ENCODE data around the gene TMEM151B.

The TMEM151B gene

DNA sequence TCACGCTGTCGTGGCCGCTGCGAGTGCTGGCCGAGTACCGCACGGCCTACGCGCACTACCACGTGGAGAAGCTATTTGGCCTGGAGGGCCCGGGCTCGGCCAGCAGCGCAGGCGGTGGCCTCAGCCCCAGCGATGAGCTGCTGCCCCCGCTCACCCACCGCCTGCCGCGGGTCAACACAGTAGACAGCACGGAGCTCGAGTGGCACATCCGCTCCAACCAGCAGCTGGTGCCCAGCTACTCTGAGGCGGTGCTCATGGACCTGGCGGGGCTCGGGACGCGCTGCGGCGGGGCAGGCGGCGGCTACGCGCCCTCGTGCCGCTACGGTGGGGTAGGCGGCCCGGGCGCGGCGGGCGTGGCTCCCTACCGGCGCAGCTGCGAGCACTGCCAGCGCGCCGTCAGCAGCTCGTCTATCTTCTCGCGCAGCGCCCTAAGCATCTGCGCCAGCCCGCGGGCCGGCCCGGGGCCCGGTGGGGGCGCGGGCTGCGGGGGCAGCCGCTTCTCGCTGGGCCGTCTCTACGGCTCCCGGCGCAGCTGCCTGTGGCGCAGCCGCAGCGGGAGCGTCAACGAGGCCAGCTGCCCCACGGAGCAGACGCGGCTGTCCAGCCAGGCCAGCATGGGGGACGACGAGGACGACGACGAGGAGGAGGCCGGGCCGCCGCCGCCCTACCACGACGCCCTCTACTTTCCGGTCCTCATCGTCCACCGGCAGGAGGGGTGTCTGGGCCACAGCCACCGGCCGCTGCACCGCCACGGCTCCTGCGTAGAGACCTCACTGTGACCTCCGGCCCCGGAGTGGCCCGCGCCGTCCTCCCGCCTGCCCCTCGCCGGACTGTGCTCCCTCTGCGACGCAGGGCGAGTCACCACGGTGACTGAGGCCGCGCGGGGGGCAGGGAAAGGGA is 5.7 kb downstream of the TMEM151B start:
- peaks cover 10% of the 10 kb centered on the region for H3K4me1 ChIP-seq (ENCODE audit: control insufficient read depth, insufficient read depth, low read length)
- H3K36me3 ChIP-seq (ENCODE audit: control insufficient read depth in 2 of 2, insufficient read depth in 2 of 2, low read length in 2 of 2), result no peaks in the 10 kb centered on the region
- H3K27me3 ChIP-seq (ENCODE audit: control insufficient read depth in 1 of 2, insufficient read depth in 2 of 2, low read length in 2 of 2), result peaks cover 51 to 66% of the 10 kb centered on the region in 2 donors
- H3K4me3 ChIP-seq (ENCODE audit: low read length in 2 of 2), result peak overlapping the region; percentile 46 to 64
- H3K9ac ChIP-seq (ENCODE audit: low read length in 2 of 2), result no peak overlapping the region
- no peak overlapping the region for H3K27ac ChIP-seq (ENCODE audit: low read length)
- H3K9me3 ChIP-seq (ENCODE audit: control insufficient read depth in 2 of 2, low read length in 2 of 2), result no peaks in the 10 kb centered on the region

DNA sequence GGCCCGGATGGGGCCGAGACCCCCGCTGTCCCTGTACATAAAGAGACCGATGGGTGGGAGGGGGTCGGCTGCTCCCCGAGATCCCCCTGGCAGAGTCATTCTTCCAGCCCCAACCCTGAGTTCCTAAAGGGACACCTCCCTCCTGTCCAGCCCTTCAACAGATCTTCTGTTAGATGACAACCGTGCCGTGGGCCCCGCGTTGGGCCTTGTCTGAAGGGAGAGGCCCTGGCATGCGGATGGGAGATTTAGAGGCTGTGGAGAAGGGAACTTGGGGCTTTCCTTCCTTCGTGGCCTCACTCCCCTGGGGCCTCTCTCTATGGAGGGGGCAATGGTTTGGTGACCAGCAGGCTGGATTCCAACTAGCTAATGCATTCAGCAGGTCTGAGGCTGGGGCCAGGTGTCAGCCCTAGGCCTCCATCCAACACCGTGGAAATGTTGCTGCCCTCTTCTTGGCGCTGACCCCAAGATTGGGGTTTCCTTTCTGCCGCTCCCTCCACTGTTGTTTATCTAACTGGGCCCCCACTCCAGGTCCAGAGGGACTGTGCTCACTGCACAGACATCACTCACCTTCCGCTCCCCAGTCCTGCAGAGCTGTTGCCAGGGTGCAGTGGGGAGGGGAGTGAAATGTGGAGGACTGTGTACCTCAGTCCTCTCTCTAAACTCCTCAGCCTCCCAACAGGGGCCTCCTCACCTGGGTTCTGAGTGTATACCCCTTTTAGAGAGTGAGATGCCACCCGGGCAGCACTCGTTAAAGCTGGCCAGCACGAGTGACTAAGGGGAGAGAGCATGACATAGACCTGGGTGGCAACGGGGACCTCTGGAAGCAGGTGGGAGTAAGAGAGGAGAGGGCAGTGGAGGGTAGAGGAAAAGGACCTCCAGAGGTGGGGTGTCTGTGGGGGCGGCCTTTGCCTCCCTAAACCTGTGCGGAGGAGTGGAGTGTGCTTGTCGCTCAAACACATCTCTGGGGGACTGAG is 6.7 kb downstream of the TMEM151B start:
- Histone ChIP-seq H3K9ac (ENCODE audit: low read length in 2 of 2) (no peak overlapping the region), H3K27ac (ENCODE audit: low read length) (no peak overlapping the region), H3K4me1 (ENCODE audit: control insufficient read depth, insufficient read depth, low read length) (peaks cover 8% of the 10 kb centered on the region), H3K27me3 (ENCODE audit: control insufficient read depth in 1 of 2, insufficient read depth in 2 of 2, low read length in 2 of 2) (peaks cover 42 to 56% of the 10 kb centered on the region in 2 donors), H3K9me3 (ENCODE audit: control insufficient read depth in 2 of 2, low read length in 2 of 2) (no peaks in the 10 kb centered on the region), H3K36me3 (ENCODE audit: control insufficient read depth in 2 of 2, insufficient read depth in 2 of 2, low read length in 2 of 2) (no peaks in the 10 kb centered on the region), H3K4me3 (ENCODE audit: low read length in 2 of 2) (no peak overlapping the region)

DNA sequence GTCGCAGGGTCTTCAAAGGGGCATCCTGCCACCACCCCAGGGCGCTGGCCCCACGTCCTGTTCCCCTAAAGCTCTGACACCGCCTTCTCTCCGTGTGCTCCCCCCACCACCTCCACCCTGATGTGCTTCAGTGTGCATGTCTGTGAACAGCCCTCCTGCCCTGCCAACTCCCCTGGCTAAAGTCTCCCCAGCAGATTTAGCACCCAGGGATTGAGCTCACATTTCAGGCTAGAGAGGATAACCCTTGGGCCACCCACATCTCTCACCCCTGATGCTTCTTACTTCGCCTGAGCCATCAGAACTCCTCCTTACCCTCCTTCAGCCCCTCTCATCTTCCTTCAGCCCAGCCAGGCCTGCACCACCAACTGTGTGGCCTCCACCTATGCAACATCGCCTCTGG is 7.5 kb downstream of the TMEM151B start:
- H3K9ac ChIP-seq (ENCODE audit: low read length in 2 of 2), result no peak overlapping the region
- peaks cover 8% of the 10 kb centered on the region for H3K4me1 ChIP-seq (ENCODE audit: control insufficient read depth, insufficient read depth, low read length)
- H3K27me3 ChIP-seq (ENCODE audit: control insufficient read depth in 1 of 2, insufficient read depth in 2 of 2, low read length in 2 of 2), result peaks cover 38 to 48% of the 10 kb centered on the region in 2 donors
- H3K27ac ChIP-seq (ENCODE audit: low read length), result no peak overlapping the region
- H3K36me3 ChIP-seq (ENCODE audit: control insufficient read depth in 2 of 2, insufficient read depth in 2 of 2, low read length in 2 of 2), result no peaks in the 10 kb centered on the region
- no peaks in the 10 kb centered on the region for H3K9me3 ChIP-seq (ENCODE audit: control insufficient read depth in 2 of 2, low read length in 2 of 2)
- H3K4me3 ChIP-seq (ENCODE audit: low read length in 2 of 2), result no peak overlapping the region

DNA sequence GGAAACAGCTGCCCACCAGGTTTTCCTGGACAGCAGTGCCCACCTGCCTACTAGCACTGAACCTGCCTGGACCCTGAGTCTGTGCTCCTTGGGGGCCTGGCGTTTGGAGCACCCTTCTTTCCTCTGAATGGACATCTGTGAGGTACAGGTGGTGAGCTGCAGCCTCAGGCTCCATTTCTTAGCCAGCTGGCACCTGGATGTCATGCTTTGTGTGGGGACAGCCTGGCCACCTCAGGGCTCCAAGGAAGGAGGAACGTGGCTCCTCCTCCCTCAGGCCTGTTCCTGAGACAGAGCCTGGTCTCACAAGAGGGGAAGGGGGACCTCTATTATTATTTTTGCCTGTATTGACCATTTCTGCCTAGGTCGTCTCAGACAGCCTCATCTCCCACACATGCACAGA is 8.1 kb downstream of the TMEM151B start:
- peaks cover 8% of the 10 kb centered on the region for H3K4me1 ChIP-seq (ENCODE audit: control insufficient read depth, insufficient read depth, low read length)
- no peak overlapping the region for H3K9ac ChIP-seq (ENCODE audit: low read length in 2 of 2)
- peaks cover 32 to 43% of the 10 kb centered on the region in 2 donors for H3K27me3 ChIP-seq (ENCODE audit: control insufficient read depth in 1 of 2, insufficient read depth in 2 of 2, low read length in 2 of 2)
- H3K36me3 ChIP-seq (ENCODE audit: control insufficient read depth in 2 of 2, insufficient read depth in 2 of 2, low read length in 2 of 2), result no peaks in the 10 kb centered on the region
- H3K27ac ChIP-seq (ENCODE audit: low read length), result no peak overlapping the region
- H3K9me3 ChIP-seq (ENCODE audit: control insufficient read depth in 2 of 2, low read length in 2 of 2), result no peaks in the 10 kb centered on the region
- H3K4me3 ChIP-seq (ENCODE audit: low read length in 2 of 2), result no peak overlapping the region

DNA sequence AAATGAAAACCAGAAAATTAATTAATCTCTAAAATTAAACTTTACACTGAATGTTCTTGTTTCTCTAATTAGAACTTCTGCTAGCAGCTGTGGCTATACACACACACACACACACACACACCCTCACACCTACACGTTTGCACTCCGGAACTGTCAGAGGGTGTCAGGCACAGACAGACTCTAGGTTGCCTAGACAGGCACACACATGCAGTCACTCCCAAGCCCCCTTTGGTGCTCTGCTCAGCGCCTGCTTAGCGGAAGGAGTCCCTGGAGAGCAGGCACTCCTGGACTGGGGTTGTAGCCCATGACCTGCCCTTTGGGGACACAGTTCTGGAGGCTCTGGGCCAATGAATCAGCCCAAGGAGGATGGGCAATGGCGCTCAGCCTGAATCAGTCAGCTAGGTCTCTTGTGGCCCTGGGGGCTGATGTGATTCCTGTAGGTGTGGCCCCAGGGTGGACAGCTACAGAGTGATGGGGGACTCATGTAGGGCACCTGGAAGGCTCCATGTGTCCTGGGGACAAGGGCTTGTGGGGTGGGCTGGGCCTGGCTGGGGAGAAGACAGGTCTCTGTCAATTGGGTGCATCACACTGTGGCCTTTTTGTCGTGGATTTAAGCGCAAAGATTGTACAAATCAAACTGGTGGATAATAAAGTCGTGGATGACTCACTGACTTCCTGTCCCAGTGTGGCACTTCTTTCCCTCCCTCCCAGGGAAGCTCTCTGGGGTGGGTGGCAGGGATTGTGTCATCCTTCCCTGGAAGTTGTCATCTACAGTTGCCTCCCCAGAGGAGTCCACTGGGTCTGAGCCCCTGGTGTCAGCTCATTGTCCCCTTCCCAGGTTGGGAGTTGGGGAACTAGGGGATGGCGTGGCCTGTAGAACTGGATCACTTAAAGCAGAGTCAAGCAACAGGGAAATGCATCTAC is 8.8 kb downstream of the TMEM151B start:
- no peaks in the 10 kb centered on the region for H3K36me3 ChIP-seq (ENCODE audit: control insufficient read depth in 2 of 2, insufficient read depth in 2 of 2, low read length in 2 of 2)
- H3K9ac ChIP-seq (ENCODE audit: low read length in 2 of 2), result no peak overlapping the region
- H3K4me3 ChIP-seq (ENCODE audit: low read length in 2 of 2), result no peak overlapping the region
- peaks cover 8% of the 10 kb centered on the region for H3K4me1 ChIP-seq (ENCODE audit: control insufficient read depth, insufficient read depth, low read length)
- H3K27ac ChIP-seq (ENCODE audit: low read length), result no peak overlapping the region
- H3K27me3 ChIP-seq (ENCODE audit: control insufficient read depth in 1 of 2, insufficient read depth in 2 of 2, low read length in 2 of 2), result peaks cover 28 to 38% of the 10 kb centered on the region in 2 donors
- H3K9me3 ChIP-seq (ENCODE audit: control insufficient read depth in 2 of 2, low read length in 2 of 2), result no peaks in the 10 kb centered on the region

DNA sequence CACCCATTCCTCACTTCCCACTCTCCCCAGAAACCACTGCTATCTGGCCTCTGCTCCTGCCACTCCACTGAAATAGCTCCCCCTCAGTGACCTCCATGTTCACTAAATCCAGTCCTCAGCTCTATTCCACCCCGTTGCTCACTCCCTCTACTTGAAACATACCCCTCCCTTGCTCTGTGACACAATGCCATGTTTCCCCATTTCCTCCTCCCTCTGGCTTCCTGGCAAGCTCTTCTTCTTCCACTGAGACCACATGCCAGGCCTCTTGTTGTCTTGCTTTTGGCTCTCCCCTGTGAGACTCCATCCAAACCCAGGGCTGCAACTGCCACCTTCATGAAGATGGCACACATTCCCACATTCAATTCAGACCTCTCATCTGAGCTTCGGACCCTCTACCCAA is 13.9 kb downstream of the TMEM151B start:
- H3K36me3 ChIP-seq (ENCODE audit: control insufficient read depth in 2 of 2, insufficient read depth in 2 of 2, low read length in 2 of 2), result no peaks in the 10 kb centered on the region
- peaks cover 18 to 25% of the 10 kb centered on the region in 2 donors for H3K27me3 ChIP-seq (ENCODE audit: control insufficient read depth in 1 of 2, insufficient read depth in 2 of 2, low read length in 2 of 2)
- H3K9me3 ChIP-seq (ENCODE audit: control insufficient read depth in 2 of 2, low read length in 2 of 2), result no peaks in the 10 kb centered on the region
- no peaks in the 10 kb centered on the region for H3K4me1 ChIP-seq (ENCODE audit: control insufficient read depth, insufficient read depth, low read length)
- no peak overlapping the region for H3K4me3 ChIP-seq (ENCODE audit: low read length in 2 of 2)
- no peak overlapping the region for H3K9ac ChIP-seq (ENCODE audit: low read length in 2 of 2)
- no peak overlapping the region for H3K27ac ChIP-seq (ENCODE audit: low read length)

DNA sequence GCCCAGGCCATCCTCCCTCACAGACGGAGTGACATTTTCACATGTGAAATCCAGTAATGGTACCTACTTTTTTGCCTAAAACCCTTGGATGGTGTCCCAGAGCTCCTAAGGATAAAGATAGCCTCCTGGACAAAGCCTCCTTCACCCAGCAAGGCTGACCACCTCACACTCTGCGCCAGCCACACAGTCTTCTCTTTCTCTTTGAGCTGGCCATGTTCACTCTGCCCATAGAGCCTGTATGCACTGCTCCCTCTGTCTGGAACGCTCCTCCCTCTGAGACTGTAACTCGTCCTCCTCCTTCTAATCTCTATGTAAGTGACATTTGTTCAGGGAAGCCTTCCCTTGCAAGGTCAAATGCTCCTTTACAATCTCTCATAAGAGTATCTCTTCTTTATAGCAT is 14.6 kb downstream of the TMEM151B start:
- H3K4me3 ChIP-seq (ENCODE audit: low read length in 2 of 2), result no peak overlapping the region
- peaks cover 21 to 28% of the 10 kb centered on the region in 2 donors for H3K27me3 ChIP-seq (ENCODE audit: control insufficient read depth in 1 of 2, insufficient read depth in 2 of 2, low read length in 2 of 2)
- H3K36me3 ChIP-seq (ENCODE audit: control insufficient read depth in 2 of 2, insufficient read depth in 2 of 2, low read length in 2 of 2), result no peaks in the 10 kb centered on the region
- no peaks in the 10 kb centered on the region for H3K4me1 ChIP-seq (ENCODE audit: control insufficient read depth, insufficient read depth, low read length)
- H3K9ac ChIP-seq (ENCODE audit: low read length in 2 of 2), result no peak overlapping the region
- H3K9me3 ChIP-seq (ENCODE audit: control insufficient read depth in 2 of 2, low read length in 2 of 2), result no peaks in the 10 kb centered on the region
- H3K27ac ChIP-seq (ENCODE audit: low read length), result no peak overlapping the region

DNA sequence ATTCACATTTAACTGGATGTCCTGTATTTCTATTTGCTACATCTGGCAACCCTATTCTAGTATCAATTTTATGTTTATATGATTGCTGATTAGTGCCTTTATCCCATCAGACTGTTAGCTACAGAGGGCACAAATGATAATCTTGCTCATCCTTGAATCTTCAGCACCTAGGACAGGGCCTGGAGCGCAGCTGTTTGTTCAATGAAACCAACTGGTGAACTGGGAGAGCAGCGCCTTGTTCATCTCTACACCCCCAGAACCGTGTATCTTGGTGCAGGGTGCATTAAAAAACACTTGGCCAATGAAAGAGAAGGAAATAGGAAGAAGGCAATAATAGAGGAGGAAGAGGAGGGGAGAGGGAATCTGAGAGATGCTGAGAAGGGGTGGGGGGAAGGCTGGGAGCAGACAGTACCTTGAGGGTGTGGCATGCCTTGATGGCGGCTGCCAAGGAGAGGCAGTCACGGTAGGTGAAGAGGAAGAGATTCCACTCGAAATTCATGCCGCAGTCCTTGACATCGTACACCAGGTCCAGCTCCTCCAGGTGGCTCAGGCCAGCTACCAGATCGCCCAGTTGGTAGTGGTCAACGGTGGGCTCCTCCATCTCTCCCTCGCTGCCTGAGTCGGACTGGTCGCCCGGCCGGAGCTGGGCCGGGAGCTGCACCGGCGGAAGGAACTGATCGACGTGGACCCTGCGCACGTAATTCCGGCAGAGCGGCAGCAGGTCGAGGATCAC is 15.5 kb downstream of the TMEM151B start:
- Histone ChIP-seq H3K9me3 (ENCODE audit: control insufficient read depth in 2 of 2, low read length in 2 of 2) (no peaks in the 10 kb centered on the region), H3K4me1 (ENCODE audit: control insufficient read depth, insufficient read depth, low read length) (no peaks in the 10 kb centered on the region), H3K27me3 (ENCODE audit: control insufficient read depth in 1 of 2, insufficient read depth in 2 of 2, low read length in 2 of 2) (peaks cover 22 to 37% of the 10 kb centered on the region in 2 donors), H3K27ac (ENCODE audit: low read length) (no peak overlapping the region), H3K4me3 (ENCODE audit: low read length in 2 of 2) (no peak overlapping the region), H3K36me3 (ENCODE audit: control insufficient read depth in 2 of 2, insufficient read depth in 2 of 2, low read length in 2 of 2) (no peaks in the 10 kb centered on the region), H3K9ac (ENCODE audit: low read length in 2 of 2) (no peak overlapping the region)

DNA sequence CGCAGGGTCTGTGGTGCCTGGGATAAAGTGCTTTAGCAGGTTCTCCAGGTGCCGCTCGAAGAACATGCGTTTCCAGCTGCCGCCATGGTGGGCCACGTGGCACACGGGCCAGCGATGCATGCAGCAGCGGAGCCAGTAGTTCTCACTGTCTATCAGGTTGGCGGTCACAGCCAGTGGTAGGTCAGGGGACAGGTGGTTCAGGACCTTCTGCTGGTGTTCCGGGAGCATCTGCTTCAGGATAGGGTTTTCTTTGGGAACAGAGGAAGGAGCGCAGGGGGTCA is 16.0 kb downstream of the TMEM151B start:
- H3K27ac ChIP-seq (ENCODE audit: low read length), result no peak overlapping the region
- peaks cover 26 to 38% of the 10 kb centered on the region in 2 donors for H3K27me3 ChIP-seq (ENCODE audit: control insufficient read depth in 1 of 2, insufficient read depth in 2 of 2, low read length in 2 of 2)
- no peak overlapping the region for H3K9ac ChIP-seq (ENCODE audit: low read length in 2 of 2)
- H3K4me3 ChIP-seq (ENCODE audit: low read length in 2 of 2), result no peak overlapping the region
- H3K9me3 ChIP-seq (ENCODE audit: control insufficient read depth in 2 of 2, low read length in 2 of 2), result no peaks in the 10 kb centered on the region
- H3K36me3 ChIP-seq (ENCODE audit: control insufficient read depth in 2 of 2, insufficient read depth in 2 of 2, low read length in 2 of 2), result no peaks in the 10 kb centered on the region
- H3K4me1 ChIP-seq (ENCODE audit: control insufficient read depth, insufficient read depth, low read length), result no peaks in the 10 kb centered on the region

All from stomach smooth muscle (tissue), 2 donors.